Femur (tissue), 1 donor: Measurements from ENCODE around the gene HP.
A peak's percentile ranks its signal among the peaks of the same experiment; 100 is the strongest.
"Not testable (repeated sequence)": the region's sequence is repeated elsewhere in the genome, so short reads cannot be mapped to it uniquely, and the experiment has no call there.

ENCODE experiments used
- DNase-seq: peaks from one replicate; pipeline ENCODE4 v3.0.0-alpha.2; 2017

HP gene

DNA sequence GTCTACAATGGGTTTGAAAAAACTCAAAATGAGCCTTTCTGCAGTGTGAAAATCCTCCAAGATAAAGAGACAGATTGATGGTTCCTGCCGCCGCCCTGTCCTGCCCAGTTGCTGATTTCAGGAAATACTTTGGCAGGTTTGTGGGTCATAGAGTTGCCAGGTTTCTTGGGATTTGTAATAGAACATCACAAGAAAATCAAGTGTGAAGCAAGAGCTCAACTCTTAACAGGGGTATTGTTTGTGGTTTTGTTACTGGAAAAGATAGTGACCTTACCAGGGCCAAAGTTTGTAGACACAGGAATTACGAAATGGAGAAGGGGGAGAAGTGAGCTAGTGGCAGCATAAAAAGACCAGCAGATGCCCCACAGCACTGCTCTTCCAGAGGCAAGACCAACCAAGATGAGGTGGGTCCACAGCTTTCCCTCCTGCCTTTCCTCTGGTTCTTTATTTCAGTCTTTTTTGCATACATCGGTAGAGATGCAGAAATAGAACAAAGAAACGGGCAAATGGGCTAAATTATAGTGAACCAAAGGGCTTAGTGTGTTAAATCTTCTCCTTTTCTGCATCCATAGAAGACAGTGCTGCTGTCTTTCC lies at the start of gene HP:
Gene HP (plus strand): TSS at position 252 of the 594 bp plus-strand sequence. CDS start 148 bp downstream, at position 400.
- not testable (repeated sequence) for DNase-seq

- DNase-seq, result not testable (repeated sequence)
These were observed 46.3 kb upstream of the HP start for GRCh38 chr16:72008065-72008423.

DNA sequence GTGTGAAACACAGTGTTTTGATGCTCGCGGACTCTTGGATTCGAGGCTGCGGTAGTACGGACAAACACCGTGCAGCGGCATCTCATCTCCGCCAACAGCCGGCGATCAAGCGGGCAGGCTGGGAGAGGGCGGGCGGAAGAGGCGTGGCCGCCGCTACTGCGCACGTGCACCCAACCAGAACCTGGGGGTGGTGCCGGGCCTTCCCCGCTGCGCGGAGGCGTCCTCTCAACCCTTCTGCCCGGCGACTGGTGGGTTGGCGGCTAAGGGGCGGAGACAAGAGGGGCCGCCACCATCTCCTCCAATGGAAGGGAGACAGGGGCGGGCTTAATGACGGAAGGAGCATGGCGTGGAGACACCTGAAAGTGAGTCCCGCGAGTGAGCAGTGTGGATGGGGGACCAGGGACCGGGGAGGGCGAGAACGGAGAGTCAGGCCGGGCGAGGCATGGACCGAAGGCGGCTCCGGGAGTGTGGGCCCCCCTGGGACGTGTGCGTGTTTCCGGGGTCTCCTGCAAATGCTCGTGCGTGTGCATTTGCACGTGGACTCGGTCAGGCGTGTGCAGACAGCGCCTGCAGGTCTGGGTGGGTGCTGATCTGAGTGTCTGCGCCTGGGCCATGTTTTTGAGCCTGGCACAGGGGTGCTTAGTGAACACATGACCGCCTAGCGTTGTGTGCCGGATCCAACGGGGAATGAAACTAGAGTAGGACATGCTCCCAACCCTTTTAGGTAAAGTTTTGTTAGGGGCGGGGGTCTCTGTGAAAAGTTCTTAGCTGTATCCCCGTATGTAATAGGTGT lies 45.7 kb upstream of the HP start, which contains the start of gene DHODH:
Gene DHODH (plus strand): TSS at position 321 of the 793 bp plus-strand sequence. CDS start 21 bp downstream, at position 342.
- DNase-seq, result peak; percentile 99

GRCh38 chr16:72009779-72010178 lies 44.5 kb upstream of the HP start:
- DNase-seq, result no peak

DNA sequence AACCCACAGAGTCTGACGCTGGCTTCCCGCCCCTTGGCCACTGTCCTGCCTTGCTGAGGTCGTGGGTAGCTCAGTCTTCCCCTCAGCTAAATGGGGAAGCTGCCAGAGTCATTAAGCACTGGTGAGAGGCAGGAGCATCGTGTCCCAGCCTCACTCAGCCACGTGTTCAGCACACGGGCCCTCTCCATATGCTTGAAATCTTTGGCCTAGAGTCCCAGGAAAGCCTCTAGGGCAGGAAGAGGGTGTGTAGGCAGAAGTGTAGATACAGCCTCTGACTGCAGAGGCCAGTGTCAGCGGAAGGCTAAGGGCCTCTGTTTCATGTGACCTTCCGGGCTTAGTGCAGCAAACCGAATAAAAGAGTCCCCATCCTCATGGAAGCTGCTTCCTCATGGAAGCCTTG lies 41.7 kb upstream of the HP start:
- no peak for DNase-seq

GRCh38 chr16:72013389-72013788 lies 40.9 kb upstream of the HP start:
- DNase-seq, result no peak

- DNase-seq, result peak; percentile 33
These were observed 40.3 kb upstream of the HP start for GRCh38 chr16:72013888-72014581.

- no peak for DNase-seq
These were observed 39.6 kb upstream of the HP start for GRCh38 chr16:72014675-72015074.

DNA sequence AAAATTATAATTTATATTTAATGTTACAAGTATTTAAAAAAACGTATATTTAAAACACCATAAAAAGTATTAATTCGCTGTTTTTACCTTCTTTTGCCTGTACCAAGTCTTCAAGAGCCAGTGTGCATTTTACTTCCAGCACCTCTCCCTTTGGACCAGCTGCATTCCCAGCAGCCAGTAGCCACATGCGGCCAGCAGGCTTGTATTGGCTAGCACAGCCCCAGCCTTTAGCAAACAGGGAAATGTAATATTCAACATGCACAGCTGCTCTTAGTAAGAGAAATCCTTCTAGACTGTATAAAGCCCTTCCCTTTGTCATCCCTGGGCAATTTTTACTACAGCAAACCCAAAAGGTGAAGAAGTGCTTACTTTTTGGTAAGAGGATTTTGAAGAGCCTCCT lies 39.2 kb upstream of the HP start:
- DNase-seq, result no peak

DNA sequence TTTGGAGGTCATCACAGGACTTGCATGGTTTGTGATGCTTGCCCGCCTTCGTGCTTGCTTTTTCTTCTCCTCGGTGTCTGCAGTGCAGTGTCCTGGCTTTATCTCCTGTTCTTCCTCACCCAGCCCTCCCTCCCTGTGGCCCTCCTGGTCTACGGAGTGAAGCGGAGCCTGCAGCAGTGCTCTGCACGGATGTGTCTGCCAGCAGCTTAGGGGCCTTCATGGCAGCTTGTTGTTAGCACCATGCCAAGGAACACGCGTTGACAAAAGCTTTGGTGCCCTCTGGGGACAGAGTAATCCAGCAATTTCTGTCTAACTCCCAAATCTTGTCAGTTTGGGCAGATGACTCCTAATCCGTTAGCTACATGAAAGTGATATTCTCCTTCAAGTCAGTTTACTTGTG lies 35.8 kb upstream of the HP start:
- no peak for DNase-seq

DNA sequence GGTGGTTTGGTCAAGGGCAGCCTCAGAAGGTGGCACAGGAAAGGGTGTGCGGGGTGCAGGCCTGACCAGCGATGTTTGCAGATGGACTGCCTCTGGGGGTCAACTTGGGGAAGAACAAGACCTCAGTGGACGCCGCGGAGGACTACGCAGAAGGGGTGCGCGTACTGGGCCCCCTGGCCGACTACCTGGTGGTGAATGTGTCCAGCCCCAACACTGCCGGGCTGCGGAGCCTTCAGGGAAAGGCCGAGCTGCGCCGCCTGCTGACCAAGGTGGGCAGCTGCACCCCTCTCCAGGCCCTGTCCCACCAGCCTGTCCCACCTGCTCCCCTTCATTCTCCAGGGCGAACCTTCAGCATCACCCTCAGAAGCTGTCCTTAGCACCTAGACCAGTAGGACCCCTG lies 33.3 kb upstream of the HP start:
- no peak for DNase-seq

- no peak for DNase-seq
These were observed 32.2 kb upstream of the HP start for GRCh38 chr16:72022127-72022526.

DNA sequence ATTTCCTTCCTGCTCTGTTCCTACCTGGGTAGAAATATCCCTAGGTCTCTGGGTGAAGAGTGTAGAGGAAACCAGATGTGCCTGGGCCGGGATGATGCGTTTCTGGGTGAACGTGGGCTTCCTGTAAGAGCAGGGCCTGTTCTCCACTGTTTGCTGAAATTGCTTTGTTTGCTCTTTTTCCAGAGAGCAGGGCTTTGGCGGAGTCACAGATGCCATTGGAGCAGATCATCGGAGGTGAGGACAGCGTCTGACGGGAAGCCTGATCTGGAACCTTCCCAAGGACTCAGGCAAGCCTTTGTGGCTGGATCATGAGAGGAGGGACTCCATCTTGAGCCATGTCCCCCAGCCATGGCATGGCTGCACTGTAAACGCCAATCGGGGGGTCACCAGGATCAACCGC lies 30.3 kb upstream of the HP start:
- no peak for DNase-seq

DNA sequence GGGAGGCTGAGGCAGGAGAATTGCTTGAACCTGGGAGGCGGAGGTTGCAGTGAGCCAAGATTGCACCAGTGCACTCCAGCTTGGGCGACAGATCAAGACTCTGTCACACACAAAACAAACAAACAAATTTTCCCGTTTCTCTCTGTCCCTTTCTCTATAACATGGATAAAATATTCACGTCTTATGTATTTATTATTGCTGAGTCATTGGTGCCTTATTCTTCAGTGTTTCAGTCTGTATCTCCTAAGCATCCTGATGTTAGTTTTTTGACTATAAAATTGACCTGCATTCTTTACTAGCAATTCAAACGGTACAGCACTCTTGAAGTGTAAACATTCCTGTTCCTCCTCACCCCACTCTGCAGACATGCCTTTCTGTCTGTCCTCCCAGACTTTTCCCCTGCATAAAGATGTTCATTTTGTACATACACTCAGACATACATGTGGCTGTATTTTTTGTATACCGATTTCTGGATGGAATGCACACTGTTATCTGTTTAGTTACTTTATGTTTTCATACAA lies 29.4 kb upstream of the HP start:
- no peak for DNase-seq

DNA sequence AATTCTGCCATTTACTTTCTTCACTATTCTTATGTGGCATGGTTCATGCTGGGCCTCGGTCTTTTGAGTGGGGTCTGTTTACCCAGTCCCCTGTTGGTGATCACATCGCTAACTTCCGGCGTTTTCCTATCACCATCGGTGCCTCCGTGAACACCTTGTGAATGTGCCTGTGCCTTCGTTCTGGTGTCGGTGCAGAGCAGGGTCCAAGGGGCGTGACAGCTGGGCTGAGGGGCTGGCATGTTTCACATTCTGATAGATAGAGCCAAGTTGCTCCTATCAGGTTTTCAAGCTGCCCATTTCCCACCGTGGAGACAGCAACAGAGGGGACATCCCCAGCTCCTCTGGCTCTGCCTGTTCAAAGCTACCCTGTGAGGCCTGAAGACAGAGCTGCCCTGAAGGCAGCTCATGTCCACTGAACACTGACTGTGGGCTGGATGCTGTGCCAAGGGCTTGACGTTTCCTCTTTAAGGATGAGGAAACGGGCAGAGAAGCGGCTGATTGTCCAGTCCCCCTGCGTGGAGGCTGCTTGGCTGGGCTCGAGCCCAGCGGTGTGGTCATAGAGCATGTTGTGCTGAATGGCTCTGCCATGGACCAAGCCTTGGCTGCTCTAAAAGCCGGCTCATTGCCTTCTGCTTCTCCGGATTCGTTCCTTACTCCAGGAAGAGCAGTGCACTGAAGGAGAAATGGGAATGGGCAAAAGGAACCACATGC lies 28.7 kb upstream of the HP start:
- DNase-seq, result no peak

DNA sequence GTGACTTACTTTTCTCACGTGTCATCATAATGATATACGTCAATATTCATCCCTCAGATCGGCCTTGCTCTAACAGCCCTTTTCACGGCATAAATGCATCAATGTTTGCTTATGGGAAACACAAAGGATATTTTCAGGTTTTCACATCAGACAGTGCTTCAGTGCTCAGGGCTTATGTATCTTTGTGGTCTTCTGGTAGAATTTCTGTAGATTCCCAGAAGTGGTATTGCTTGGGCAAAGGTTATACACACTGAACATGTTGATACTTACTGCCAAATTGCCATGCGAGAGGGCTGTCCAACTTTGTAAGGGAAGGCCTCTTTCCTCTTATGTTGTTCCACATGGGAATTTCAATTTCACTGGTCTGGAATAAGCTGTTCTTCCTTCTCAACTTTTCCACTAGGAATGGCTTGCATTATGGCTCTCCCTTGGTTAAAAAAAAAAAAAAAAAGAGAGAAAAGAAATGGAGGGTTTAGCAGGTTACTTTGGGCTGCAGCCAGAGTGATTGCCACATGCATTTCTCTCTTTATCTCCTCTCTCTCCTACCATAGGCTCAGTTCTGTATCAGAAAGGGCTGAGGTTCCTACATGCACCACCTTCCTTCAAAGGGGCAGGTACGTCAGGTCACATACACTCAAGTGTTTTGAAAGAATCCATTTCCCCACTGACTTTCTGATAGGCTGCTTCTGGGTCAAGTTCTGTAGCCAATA lies 26.5 kb upstream of the HP start:
- no peak for DNase-seq

- DNase-seq, result no peak
These were observed 24.6 kb upstream of the HP start for GRCh38 chr16:72029567-72030271.

DNA sequence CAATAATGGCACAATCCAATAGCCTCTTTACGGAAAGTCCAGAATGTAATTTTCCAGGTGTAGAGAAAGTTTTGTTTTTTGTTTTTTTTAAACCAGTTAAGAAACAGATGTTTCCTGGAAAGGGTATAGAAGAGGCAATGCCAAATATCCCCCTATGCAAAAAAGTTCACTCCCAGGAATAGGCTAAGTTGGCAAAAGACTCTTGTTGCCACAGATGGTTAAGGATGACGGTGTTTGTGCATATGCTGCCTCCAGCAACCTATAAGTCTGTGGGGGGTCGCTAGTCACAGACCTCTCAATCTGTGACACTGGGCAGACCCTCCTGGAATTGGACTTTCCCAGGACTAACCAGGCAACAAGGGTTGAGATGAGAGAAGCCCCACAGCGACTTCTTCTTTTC lies 20.9 kb upstream of the HP start:
- DNase-seq, result no peak

DNA sequence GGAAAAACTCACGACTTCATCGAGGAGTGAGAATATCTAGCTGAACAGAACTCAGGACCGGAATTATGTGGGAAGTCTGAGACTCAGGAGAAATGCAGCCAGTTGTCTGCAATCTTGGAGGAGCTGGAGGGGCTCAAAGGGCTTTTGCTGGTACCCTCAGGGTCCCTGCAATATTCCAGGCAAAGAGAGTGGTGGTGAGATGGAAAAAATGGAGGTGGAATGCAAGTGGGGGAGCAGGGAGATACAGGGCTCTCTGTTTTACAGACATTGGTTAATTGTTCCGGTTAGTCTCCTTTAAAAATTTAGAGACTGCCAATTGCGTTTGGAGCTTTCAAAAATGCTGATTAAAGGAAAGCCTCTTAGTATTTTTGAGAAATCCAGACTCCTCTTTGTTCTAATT lies 18.2 kb upstream of the HP start:
- DNase-seq, result no peak

- DNase-seq, result peak; percentile 34
These were observed 12.1 kb upstream of the HP start for GRCh38 chr16:72042157-72042660.

- DNase-seq, result no peak
These were observed 11.2 kb upstream of the HP start for GRCh38 chr16:72043058-72043457.

DNA sequence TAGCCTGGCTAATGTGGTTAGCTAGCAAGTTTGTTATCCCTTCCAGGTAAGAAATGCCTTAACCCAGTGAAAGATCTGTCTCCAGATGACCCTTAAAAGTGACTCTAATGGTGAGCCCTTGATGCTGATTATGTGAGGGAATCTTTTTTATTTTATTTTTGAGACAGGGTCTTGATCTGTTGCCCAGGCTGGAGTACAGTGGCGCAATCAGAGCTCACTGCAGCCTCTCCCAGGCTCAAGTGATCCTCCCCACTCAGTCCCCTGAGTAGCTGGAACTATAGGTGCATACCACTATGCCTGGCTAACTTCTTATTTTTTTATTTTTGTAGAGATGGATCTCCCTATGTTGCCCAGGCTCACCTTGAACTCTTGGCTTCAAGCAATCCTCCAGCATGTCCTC lies 10.8 kb upstream of the HP start:
- no peak for DNase-seq
